AG04450 (cell line): Measurements from ENCODE around the gene STBD1. TPM values are rescaled to one million over a fixed set of nuclear protein-coding genes. Genes with fewer than 3 reads are reported as not detected.

Source experiments
- CTCF ChIA-PET: fragments of 300-600, 350-600 bp; formaldehyde crosslinking; extraction: SDS; loops from one replicate; lab custom pipeline; 2022; ENCODE audit warnings: antibody characterized with exemption, inconsistent platforms; lab: Charles Lee
- POLR2A ChIA-PET: fragments of 350-600 bp; formaldehyde crosslinking; extraction: SDS; loops from one replicate; lab custom pipeline; 2021; ENCODE audit warnings: antibody characterized with exemption, inconsistent platforms; lab: Yijun Ruan, JAX
- DNase-seq: peaks from one replicate; pipeline ENCODE4 v3.0.0-alpha.2; 2011; ENCODE audit warnings: low read depth, low spot score
- H3K27ac ChIP-seq: one replicate; pipeline ENCODE4 v1.5.1; 2012; ENCODE audit warnings: low read depth, low read length, control low read depth
- H3K27me3 ChIP-seq: one replicate; pipeline ENCODE4 v1.6.0; 2012; ENCODE audit warnings: low read length; ENCODE audit not compliant: control insufficient read depth, insufficient read depth
- H3K4me3 ChIP-seq: 2 replicates; pipeline ENCODE4 v1.5.1; 2011; ENCODE audit warnings: mild to moderate bottlenecking, low read depth, low read length, control low read depth
- H3K9me3 ChIP-seq: 2 replicates; pipeline ENCODE4 v1.5.1; 2012; ENCODE audit warnings: low read length; ENCODE audit not compliant: control insufficient read depth, insufficient read depth
- CTCF ChIP-seq: IDR thresholded peaks from 2 replicates; pipeline ENCODE4 v1.5.1; 2011; ENCODE audit warnings: low read depth, low read length, control low read depth, inconsistent platforms
- polyA plus RNA-seq: library from polyadenylated mRNA; depleted of rRNA; stranded (reverse); fragments of >200 nt; gene quantifications from 2 replicates; pipeline ENCODE4 v1.2.3, GENCODE V29; 2011

Gene STBD1
- polyA plus RNA-seq, 1 experiment, result 0.69 TPM

DNA sequence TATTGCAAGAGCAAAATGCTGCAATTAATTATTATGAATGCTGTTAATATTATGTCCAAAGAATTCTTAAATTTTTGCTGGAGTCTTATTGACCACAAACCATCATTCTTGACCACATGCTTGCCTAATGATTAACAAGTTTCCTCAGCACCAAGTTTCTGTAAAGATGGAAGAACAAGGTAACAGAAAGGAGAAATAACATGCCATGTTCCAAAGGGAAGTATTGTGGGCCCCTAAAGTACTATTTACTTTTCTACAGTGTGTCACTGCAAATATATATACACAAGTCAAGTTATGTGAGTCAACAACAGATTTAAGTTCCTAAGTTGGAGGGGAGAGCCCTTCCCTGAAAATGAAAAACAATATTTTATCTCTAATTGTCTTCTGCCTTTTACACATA, 34.5 kb upstream of the STBD1 start:
- Histone ChIP-seq H3K9me3 (no peaks in the 10 kb centered on the region), H3K4me3 (no peak overlapping the region), H3K27ac (no peak overlapping the region), H3K27me3 (peaks cover 15% of the 10 kb centered on the region)
- TF ChIP-seq CTCF, result no peak
- DNase-seq, result no peak
- CTCF ChIA-PET, result no interaction called here
- POLR2A ChIA-PET, result no interaction called here

DNA sequence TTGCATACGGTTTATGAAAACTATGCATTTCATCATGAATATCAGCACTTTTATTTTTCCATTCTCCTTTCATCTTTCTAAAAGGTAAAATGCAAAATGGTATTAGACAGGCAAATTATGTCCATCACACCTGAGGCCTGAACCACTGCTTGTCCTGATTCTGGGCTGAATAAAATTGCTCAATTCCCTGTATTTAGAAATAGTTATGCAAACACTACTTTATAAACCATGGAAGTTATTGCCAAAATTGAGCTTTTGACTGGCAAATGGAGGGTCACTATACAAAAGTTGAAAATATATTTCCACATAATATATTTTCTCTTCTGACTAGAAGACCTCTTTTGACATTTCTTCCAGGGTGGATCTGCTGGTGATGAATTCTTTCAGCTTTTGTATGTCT, 34.0 kb upstream of the STBD1 start:
- CTCF ChIA-PET, result no interaction called here
- Histone ChIP-seq H3K9me3 (no peaks in the 10 kb centered on the region), H3K27ac (no peak overlapping the region), H3K4me3 (no peak overlapping the region), H3K27me3 (peaks cover 13% of the 10 kb centered on the region)
- no peak for DNase-seq
- no peak for TF ChIP-seq CTCF
- POLR2A ChIA-PET, result no interaction called here

GRCh38 chr4:76272999-76273398, 33.5 kb upstream of the STBD1 start:
- ChIA-PET POLR2A (no interaction called here), CTCF (interaction anchor here (1.3 kb wide), 1 partner anchor 93 kb away, joined by 4 read pairs; no protein-coding TSS in a partner anchor)
- TF ChIP-seq CTCF, result no peak
- Histone ChIP-seq H3K4me3 (no peak overlapping the region), H3K27ac (no peak overlapping the region), H3K9me3 (no peaks in the 10 kb centered on the region), H3K27me3 (peaks cover 14% of the 10 kb centered on the region)
- no peak for DNase-seq

GRCh38 chr4:76275486-76276124, 30.9 kb upstream of the STBD1 start:
- TF ChIP-seq CTCF, result no peak
- ChIA-PET POLR2A (interaction anchor here (0.6 kb wide), 1 partner anchor 1168 kb away, joined by 3 read pairs; no protein-coding TSS in a partner anchor), CTCF (no interaction called here)
- Histone ChIP-seq H3K27me3 (peaks cover 16% of the 10 kb centered on the region), H3K27ac (no peak overlapping the region), H3K9me3 (no peaks in the 10 kb centered on the region), H3K4me3 (no peak overlapping the region)
- DNase-seq, result no peak

- DNase-seq, result no peak
These were observed 29.7 kb upstream of the STBD1 start for GRCh38 chr4:76276813-76277212.

More at GRCh38 chr4:76276813-76277212, 29.7 kb upstream of the STBD1 start:
- no peak for TF ChIP-seq CTCF
- POLR2A ChIA-PET, result no interaction called here
- CTCF ChIA-PET, result interaction anchor here (2.7 kb wide), 1 partner anchor 97 kb away, joined by 15 read pairs; no protein-coding TSS in a partner anchor
- peaks cover 10% of the 10 kb centered on the region for H3K27me3 ChIP-seq
- H3K9me3 ChIP-seq, result no peaks in the 10 kb centered on the region
- no peak overlapping the region for H3K4me3 ChIP-seq
- H3K27ac ChIP-seq, result no peak overlapping the region
